Body of pancreas (tissue), 4 donors: ENCODE data around the gene TNIK. TPM values are rescaled to one million over a fixed set of nuclear protein-coding genes. Genes with fewer than 3 reads are reported as not detected.

ENCODE experiments used
- ATAC-seq: fragments of 150-250 bp; one replicate; pipeline ENCODE4 v1.9.1; 2016
- DNase-seq, 4 donors: peaks; one replicate each; pipeline ENCODE4 v3.0.0-alpha.2; 2019
- H3K27ac ChIP-seq, 4 donors: fragments of 200-600 bp; sonication (generic); 1 replicate in 3 of 4; 2 replicates in 1 of 4; pipeline versions ENCODE4 v1.5.1 to v1.6.1; 2016 to 2019; ENCODE audit warnings: mild to moderate bottlenecking in 1 of 4, mixed read lengths in 1 of 4, moderate library complexity in 1 of 4
- H3K27me3 ChIP-seq, 2 donors: fragments of 200-600 bp; sonication (generic); one replicate each; pipeline ENCODE4 v1.6.0; 2016; ENCODE audit warnings: mild to moderate bottlenecking in 1 of 2
- H3K36me3 ChIP-seq, 2 donors: fragments of 200-600 bp; sonication (generic); replicated peaks in 1 of 2; 2 replicates each; pipeline ENCODE4 v1.5.1; 2016; ENCODE audit warnings: low read depth in 2 of 2; ENCODE audit not compliant: insufficient read depth in 1 of 2
- H3K4me1 ChIP-seq: fragments of 200-600 bp; sonication (generic); one replicate; pipeline ENCODE4 v1.6.0; 2016
- H3K4me3 ChIP-seq, 2 donors: fragments of 200-600 bp; sonication (generic); 1 replicate in 1 of 2; 2 replicates in 1 of 2; pipeline ENCODE4 v1.5.1; 2016 to 2019
- H3K9me3 ChIP-seq, 3 donors: fragments of 200-600 bp; sonication (generic); 1 replicate in 2 of 3; 2 replicates in 1 of 3; pipeline ENCODE4 v1.5.1; 2016
- POLR2A ChIP-seq, 3 donors: fragments of 450-650 bp; IDR thresholded peaks; one replicate each; pipeline ENCODE4 v1.6.1; 2016; ENCODE audit warnings: antibody characterized with exemption in 3 of 3, mild to moderate bottlenecking in 2 of 3
- WGBS, 2 donors: methylation state at CpG; one replicate each; pipeline ENCODE4 v1.1.5; 2017; 5-methylcytosine and 5-hydroxymethylcytosine counted together
- intact Hi-C: fragments of 100-400 bp; cut with DNase I; formaldehyde crosslinking; loops from one replicate; pipeline ENCODE4 v1.15.1; 2023
- total RNA-seq, 2 donors: library from RNA; depleted of rRNA; stranded (reverse); fragments of >200 nt; gene quantifications; one replicate each; pipeline ENCODE4 v1.1.0, GENCODE V29; 2016
- TF ChIP-seq, protein P1 (sequence below), 7 experiments: fragments of 450-650 bp in 4 of 7; fragments of 200-600 bp in 3 of 7; sonication (generic) in 3 of 7; IDR thresholded peaks; one replicate each; pipeline ENCODE4 v1.5.1; 2016 to 2019; ENCODE audit warnings: antibody characterized with exemption in 7 of 7

TNIK gene
- total RNA-seq, 2 donors from 2014 or later = 7.6 to 9.6 TPM

DNA sequence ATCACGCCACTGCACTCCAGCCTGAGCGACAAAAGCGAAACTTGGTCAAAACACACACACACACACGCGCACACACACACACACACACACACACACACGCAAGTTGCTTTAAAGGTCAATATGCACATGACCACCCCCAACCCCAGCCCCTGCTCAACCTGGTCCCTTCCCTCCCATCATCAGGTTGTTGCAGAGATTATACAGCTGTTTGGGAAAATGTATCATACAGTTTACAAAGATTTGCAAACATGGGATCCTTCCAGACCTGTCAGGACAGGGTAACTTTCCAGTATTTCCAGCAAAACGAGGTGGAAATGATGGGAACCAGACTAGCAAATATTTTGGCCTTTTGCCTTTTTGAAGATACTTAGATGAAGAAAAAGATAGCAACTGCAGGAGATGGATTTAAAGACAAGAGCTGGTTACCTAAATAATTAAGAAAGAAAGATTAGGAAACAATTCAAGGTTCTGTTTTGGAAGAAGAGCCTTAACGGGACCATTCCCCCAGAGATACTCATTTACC lies 80.2 kb downstream of the TNIK start:
- intact Hi-C loops = no loop called here
- peaks cover 8% of the 10 kb centered on the region for H3K4me1 ChIP-seq

DNA sequence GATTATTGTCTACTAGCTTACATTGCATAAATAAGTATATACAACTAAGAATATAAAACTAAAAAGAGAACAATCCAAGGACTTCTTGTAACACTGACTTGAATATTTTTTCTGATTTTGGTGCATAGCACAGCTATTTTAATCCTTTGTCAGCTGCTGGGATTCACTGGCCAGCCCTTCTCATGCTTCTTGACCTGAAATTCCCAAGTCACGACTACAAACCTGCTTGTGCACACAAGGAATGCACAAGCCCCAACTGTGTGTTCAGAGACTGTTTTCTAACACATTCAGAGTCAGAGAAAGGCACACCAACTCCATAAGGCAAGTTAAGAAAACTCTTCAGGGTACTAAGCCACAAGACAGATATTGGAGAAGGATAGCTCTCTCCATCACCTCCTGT lies 80.9 kb downstream of the TNIK start:
- Histone ChIP-seq H3K4me3 (no peak overlapping the region), H3K27ac (no peak overlapping the region), H3K9me3 (no peaks in the 10 kb centered on the region), H3K4me1 (peaks cover 11% of the 10 kb centered on the region), H3K27me3 (no peaks in the 10 kb centered on the region), H3K36me3 (no peaks in the 10 kb centered on the region)
- TF ChIP-seq, protein P1, sequence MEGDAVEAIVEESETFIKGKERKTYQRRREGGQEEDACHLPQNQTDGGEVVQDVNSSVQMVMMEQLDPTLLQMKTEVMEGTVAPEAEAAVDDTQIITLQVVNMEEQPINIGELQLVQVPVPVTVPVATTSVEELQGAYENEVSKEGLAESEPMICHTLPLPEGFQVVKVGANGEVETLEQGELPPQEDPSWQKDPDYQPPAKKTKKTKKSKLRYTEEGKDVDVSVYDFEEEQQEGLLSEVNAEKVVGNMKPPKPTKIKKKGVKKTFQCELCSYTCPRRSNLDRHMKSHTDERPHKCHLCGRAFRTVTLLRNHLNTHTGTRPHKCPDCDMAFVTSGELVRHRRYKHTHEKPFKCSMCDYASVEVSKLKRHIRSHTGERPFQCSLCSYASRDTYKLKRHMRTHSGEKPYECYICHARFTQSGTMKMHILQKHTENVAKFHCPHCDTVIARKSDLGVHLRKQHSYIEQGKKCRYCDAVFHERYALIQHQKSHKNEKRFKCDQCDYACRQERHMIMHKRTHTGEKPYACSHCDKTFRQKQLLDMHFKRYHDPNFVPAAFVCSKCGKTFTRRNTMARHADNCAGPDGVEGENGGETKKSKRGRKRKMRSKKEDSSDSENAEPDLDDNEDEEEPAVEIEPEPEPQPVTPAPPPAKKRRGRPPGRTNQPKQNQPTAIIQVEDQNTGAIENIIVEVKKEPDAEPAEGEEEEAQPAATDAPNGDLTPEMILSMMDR (IDR thresholded peaks at IDR 0.05) = no peak
- TF ChIP-seq POLR2A (IDR thresholded peaks at IDR 0.05) = no peak
- WGBS, 2 donors = 70 to 96% methylated on average over 1 of the region's 1 CpG
- DNase-seq (no peak), ATAC-seq (no peak)
- intact Hi-C loops = no loop called here

More for the DNA sequence above, 80.2 kb downstream of the TNIK start:
- no peak overlapping the region for H3K27ac ChIP-seq
- WGBS, 2 donors = 69 to 82% methylated on average over 8 of the region's 8 CpGs
- ATAC-seq (no peak), DNase-seq (no peak)
- TF ChIP-seq POLR2A (IDR thresholded peaks at IDR 0.05) = no peak
- TF ChIP-seq, protein P1 (IDR thresholded peaks at IDR 0.05) = no peak
- H3K27me3 ChIP-seq = no peaks in the 10 kb centered on the region
- H3K9me3 ChIP-seq = no peaks in the 10 kb centered on the region
- no peak overlapping the region for H3K4me3 ChIP-seq
- no peaks in the 10 kb centered on the region for H3K36me3 ChIP-seq

DNA sequence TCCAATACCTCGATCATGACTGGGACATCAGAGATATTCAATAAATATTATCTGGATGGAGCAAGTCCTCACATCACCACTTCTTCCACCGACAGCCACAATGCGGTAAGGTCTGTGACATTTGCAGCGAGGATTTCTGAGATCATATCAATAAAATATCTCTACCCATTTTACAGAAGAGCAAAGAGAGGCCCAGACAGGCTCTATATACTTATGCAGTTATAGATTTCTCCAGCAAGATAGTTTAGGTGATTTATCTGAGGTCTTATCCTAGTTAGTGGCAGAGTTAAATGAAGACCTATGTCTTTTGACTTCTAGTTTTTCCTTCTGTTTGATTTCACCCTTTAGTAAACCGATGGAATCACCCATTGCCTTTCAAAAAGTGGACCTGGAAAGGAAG lies 81.6 kb downstream of the TNIK start:
- TF ChIP-seq, protein P1 (IDR thresholded peaks at IDR 0.05) = no peak
- TF ChIP-seq POLR2A (IDR thresholded peaks at IDR 0.05) = no peak
- no peaks in the 10 kb centered on the region for H3K9me3 ChIP-seq
- H3K36me3 ChIP-seq = no peaks in the 10 kb centered on the region
- no peaks in the 10 kb centered on the region for H3K27me3 ChIP-seq
- 90 to 95% methylated on average over 5 of the region's 5 CpGs for WGBS, 2 donors
- DNase-seq (no peak), ATAC-seq (no peak)
- no peak overlapping the region for H3K27ac ChIP-seq
- H3K4me3 ChIP-seq = no peak overlapping the region
- intact Hi-C loops = no loop called here
- peaks cover 13% of the 10 kb centered on the region for H3K4me1 ChIP-seq

DNA sequence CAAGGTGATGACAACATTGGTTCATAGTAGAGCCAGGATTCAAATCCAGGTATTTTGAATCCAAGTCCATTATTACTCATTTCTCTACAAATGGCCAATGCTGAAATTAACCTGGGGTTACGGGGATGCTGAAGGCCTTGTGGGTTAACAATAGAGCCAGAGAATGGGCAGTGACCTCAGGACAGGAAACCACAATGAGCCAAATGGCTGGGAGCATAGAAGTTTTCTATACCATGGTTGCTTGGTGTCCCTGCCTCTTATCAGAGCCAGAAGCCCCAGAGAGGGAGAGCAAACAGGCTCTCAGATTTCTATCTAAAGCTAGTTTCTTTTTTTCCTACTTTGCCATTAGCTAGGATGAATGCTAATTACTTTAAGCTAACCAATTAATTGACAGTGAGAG lies 82.3 kb downstream of the TNIK start:
- H3K27ac ChIP-seq = no peak overlapping the region
- no peak for ATAC-seq
- H3K9me3 ChIP-seq = no peaks in the 10 kb centered on the region
- no peak for DNase-seq
- WGBS, 2 donors = 94 to 100% methylated on average over 1 of the region's 1 CpG
- H3K4me3 ChIP-seq = no peak overlapping the region
- no peak for TF ChIP-seq POLR2A (IDR thresholded peaks at IDR 0.05)
- TF ChIP-seq, protein P1 (IDR thresholded peaks at IDR 0.05) = no peak
- intact Hi-C loops = no loop called here
- H3K4me1 ChIP-seq = peaks cover 13% of the 10 kb centered on the region
- no peaks in the 10 kb centered on the region for H3K27me3 ChIP-seq
- no peaks in the 10 kb centered on the region for H3K36me3 ChIP-seq

DNA sequence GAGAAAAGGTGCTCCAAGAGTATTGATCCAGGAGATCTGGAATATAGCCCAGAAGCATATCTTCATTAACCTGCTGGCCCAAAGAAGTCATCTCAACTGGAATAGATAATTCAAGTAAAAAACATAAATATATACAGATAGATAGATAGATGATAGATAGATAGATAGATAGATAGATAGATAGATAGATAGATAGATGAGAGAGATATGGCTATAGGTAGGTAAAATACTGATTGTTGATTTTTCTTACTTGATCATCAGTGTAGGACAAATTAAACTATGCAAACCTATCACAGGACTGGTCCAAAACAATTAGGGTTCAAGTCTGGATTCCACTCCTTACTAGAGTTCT lies 83.6 kb downstream of the TNIK start:
- no peak overlapping the region for H3K4me3 ChIP-seq
- intact Hi-C loops = no loop called here

More for the DNA sequence above, 83.6 kb downstream of the TNIK start:
- DNase-seq = no peak
- ATAC-seq = no peak
- no peaks in the 10 kb centered on the region for H3K9me3 ChIP-seq
- H3K36me3 ChIP-seq = no peaks in the 10 kb centered on the region
- peak overlapping the region in 1 of 4 donors; percentile 10 for H3K27ac ChIP-seq
- TF ChIP-seq, protein P1 (IDR thresholded peaks at IDR 0.05) = no peak
- TF ChIP-seq POLR2A (IDR thresholded peaks at IDR 0.05) = no peak
- H3K4me1 ChIP-seq = peaks cover 13% of the 10 kb centered on the region
- no peaks in the 10 kb centered on the region for H3K27me3 ChIP-seq
